CD1c-positive myeloid dendritic cell (primary cell): ENCODE results near the gene FHL3.
A peak's percentile ranks its signal among the peaks of the same experiment; 100 is the strongest.
"Not testable (repeated sequence)": the region's sequence is repeated elsewhere in the genome, so short reads cannot be mapped to it uniquely, and the experiment has no call there.

Experiments
- DNase-seq: peaks from one replicate; pipeline ENCODE4 v3.0.0-alpha.2; 2016; ENCODE audit errors: extremely low spot score

Gene FHL3

GRCh38 chr1:37989361-37989930, 15.9 kb downstream of the FHL3 start:
- DNase-seq, result peak; percentile 82

GRCh38 chr1:37987679-37988078, 17.6 kb downstream of the FHL3 start:
- no peak for DNase-seq

GRCh38 chr1:37983546-37983945, 21.8 kb downstream of the FHL3 start:
- no peak for DNase-seq

- DNase-seq, result no peak
Measured at GRCh38 chr1:37978541-37978940, 26.8 kb downstream of the FHL3 start.

GRCh38 chr1:37975083-37975482, 30.2 kb downstream of the FHL3 start:
- peak; percentile 44 for DNase-seq

GRCh38 chr1:37974567-37974966, 30.7 kb downstream of the FHL3 start:
- no peak for DNase-seq

GRCh38 chr1:37973684-37974083, 31.6 kb downstream of the FHL3 start:
- DNase-seq, result not testable (repeated sequence)

GRCh38 chr1:37965301-37965700, 40.0 kb downstream of the FHL3 start:
- no peak for DNase-seq

- not testable (repeated sequence) for DNase-seq
Measured at GRCh38 chr1:37964106-37964505, 41.2 kb downstream of the FHL3 start.

- DNase-seq, result no peak
Measured at GRCh38 chr1:37958690-37959089, 46.6 kb downstream of the FHL3 start.

- DNase-seq, result no peak
Measured at GRCh38 chr1:37955685-37956084, 49.6 kb downstream of the FHL3 start.

GRCh38 chr1:37954316-37954971, 50.9 kb downstream of the FHL3 start:
- DNase-seq, result no peak

GRCh38 chr1:37952738-37953137, 52.6 kb downstream of the FHL3 start:
- DNase-seq, result no peak

GRCh38 chr1:37951783-37952624, 53.3 kb downstream of the FHL3 start:
- DNase-seq, result no peak

GRCh38 chr1:37951041-37951782, 54.1 kb downstream of the FHL3 start:
- peak; percentile 55 for DNase-seq

- DNase-seq, result no peak
Measured at GRCh38 chr1:37949524-37950152, 55.7 kb downstream of the FHL3 start.

GRCh38 chr1:37948841-37949240, 56.5 kb downstream of the FHL3 start:
- DNase-seq, result no peak

- DNase-seq, result peak; percentile 38
Measured at GRCh38 chr1:37948166-37948565, 57.1 kb downstream of the FHL3 start.

- DNase-seq, result no peak
Measured at GRCh38 chr1:37947364-37947763, 58.0 kb downstream of the FHL3 start.
